ENCODE measurements around the gene TMEM161B.

DNA sequence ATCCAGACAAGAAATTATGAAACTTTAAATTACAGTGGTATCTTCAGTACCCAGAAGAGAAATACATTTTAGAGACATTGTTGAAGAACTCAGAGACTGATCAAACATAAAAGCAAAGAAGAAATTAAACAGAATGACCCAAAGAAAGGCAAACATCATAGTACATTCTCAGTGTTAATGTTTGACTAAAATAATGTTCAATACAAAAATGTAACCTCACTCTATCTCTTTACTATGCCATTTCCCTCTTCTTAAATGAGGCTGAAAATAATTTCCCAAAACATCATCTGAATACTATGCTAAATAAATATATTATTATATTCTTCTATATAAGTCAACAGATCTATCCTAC, 22.8 kb downstream of the TMEM161B start:
- TF ChIP-seq POLR2A (IDR thresholded peaks at IDR 0.05) (no peak), CTCF (IDR thresholded peaks at IDR 0.05) (no peak)

Measured in heart left ventricle (tissue), 13 donors.